GM12872 (cell line): Measurements from ENCODE around the gene TRABD2B.

ENCODE experiments used
- CTCF ChIP-seq: IDR thresholded peaks from 3 replicates; pipeline ENCODE4 v1.5.1; 2011; ENCODE audit warnings: low read depth, mild to moderate bottlenecking, low read length, moderate library complexity; ENCODE audit not compliant: insufficient read depth

TRABD2B gene

GRCh38 chr1:47881505-47882442 is 115.4 kb downstream of the TRABD2B start:
- no peak for TF ChIP-seq CTCF

GRCh38 chr1:47876587-47876963 is 120.6 kb downstream of the TRABD2B start:
- no peak for TF ChIP-seq CTCF

GRCh38 chr1:47875831-47876586 is 121.2 kb downstream of the TRABD2B start:
- TF ChIP-seq CTCF: no peak

GRCh38 chr1:47875036-47875435 is 122.1 kb downstream of the TRABD2B start:
- no peak for TF ChIP-seq CTCF

- no peak for TF ChIP-seq CTCF
These were observed 123.8 kb downstream of the TRABD2B start for GRCh38 chr1:47873337-47873736.

- TF ChIP-seq CTCF: no peak
These were observed 124.3 kb downstream of the TRABD2B start for GRCh38 chr1:47872886-47873285.

- TF ChIP-seq CTCF: no peak
These were observed 125.3 kb downstream of the TRABD2B start for GRCh38 chr1:47871799-47872353.
